ENCODE data around the gene OMA1. TPM values are rescaled to one million over a fixed set of nuclear protein-coding genes. Genes with fewer than 3 reads are reported as not detected.

OMA1 gene
- total RNA-seq, 1 donor from 2014 or later: 9.3 TPM

DNA sequence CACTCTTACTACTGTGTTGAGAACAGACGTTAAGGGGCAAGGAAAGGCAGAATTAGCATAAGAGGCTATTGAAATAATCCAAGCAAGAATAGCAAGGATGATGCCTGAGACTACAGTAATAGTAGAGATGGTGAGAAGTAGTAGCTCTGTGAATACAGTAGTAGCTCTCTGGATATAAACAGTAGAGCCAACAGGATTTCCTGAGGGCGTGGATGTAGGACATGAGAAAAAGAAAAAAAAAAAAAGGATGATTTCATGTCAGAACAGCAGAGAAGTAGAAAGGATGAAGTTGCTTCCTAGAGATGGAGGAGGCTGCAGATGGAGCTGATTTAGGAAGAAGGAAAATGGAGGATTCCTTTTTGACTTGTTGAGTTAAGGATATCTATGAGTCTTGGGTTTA is 112.3 kb downstream of the OMA1 start:
- H3K4me1 Mint-ChIP-seq (ENCODE audit: low read depth): peaks cover 3% of the 10 kb centered on the region
- no peak overlapping the region for H3K27ac Mint-ChIP-seq (ENCODE audit: unreplicated experiment)
- H3K4me3 Mint-ChIP-seq (ENCODE audit: unreplicated experiment): no peak overlapping the region
- H3K27me3 Mint-ChIP-seq (ENCODE audit: low read depth): no peaks in the 10 kb centered on the region
- H3K36me3 Mint-ChIP-seq (ENCODE audit: low read depth): no peaks in the 10 kb centered on the region
- H3K9me3 Mint-ChIP-seq (ENCODE audit: low read depth): no peaks in the 10 kb centered on the region
- no peak for DNase-seq (ENCODE audit: low spot score)
- TF ChIP-seq, protein P1, sequence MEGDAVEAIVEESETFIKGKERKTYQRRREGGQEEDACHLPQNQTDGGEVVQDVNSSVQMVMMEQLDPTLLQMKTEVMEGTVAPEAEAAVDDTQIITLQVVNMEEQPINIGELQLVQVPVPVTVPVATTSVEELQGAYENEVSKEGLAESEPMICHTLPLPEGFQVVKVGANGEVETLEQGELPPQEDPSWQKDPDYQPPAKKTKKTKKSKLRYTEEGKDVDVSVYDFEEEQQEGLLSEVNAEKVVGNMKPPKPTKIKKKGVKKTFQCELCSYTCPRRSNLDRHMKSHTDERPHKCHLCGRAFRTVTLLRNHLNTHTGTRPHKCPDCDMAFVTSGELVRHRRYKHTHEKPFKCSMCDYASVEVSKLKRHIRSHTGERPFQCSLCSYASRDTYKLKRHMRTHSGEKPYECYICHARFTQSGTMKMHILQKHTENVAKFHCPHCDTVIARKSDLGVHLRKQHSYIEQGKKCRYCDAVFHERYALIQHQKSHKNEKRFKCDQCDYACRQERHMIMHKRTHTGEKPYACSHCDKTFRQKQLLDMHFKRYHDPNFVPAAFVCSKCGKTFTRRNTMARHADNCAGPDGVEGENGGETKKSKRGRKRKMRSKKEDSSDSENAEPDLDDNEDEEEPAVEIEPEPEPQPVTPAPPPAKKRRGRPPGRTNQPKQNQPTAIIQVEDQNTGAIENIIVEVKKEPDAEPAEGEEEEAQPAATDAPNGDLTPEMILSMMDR (IDR thresholded peaks at IDR 0.05): no peak

DNA sequence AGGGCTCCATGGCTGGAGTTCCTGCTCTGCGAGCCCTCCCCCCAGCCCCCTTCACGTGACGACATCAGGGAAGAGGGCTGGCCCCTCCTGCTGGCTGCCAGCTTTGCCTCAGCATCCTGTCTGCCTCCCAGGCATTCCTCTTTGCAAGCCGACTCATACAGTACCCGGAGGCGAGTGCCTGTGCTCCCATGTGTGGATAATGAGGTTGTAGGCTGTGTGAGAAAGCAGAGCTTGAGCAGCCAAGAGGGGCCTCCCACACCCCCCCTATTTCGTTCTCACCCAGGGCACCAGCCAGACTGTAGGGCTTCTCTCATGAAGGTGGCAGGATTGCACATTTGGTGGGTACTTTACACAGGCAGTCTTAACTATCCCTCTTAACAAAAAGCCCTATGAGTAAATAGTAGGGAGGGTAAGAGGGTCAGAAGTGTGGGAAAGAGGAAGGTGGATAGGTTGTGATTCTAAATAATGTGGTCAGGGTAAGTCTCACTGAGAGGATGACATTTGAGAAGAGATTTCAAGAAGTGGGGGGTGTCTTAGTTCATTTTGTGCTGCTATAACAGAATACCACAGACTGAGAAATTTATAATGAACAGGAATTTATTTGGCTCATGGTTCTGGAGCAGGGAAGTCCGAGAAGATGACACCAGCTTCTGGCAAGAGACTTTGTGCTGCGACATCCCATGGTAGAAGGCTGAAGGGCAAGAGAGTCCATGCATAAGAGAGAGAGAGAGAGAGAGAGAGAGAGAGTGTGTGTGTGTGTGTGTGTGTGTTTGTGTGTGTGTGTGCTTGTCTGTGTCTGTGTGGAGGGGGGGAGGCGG is 113.5 kb downstream of the OMA1 start:
- Mint-ChIP-seq H3K27me3 (ENCODE audit: low read depth) (no peaks in the 10 kb centered on the region), H3K36me3 (ENCODE audit: low read depth) (no peaks in the 10 kb centered on the region), H3K9me3 (ENCODE audit: low read depth) (peaks cover 3% of the 10 kb centered on the region), H3K4me1 (ENCODE audit: low read depth) (peaks cover 3% of the 10 kb centered on the region), H3K4me3 (ENCODE audit: unreplicated experiment) (no peak overlapping the region), H3K27ac (ENCODE audit: unreplicated experiment) (no peak overlapping the region)
- TF ChIP-seq, protein P1 (IDR thresholded peaks at IDR 0.05): peak; percentile 31
- no peak for DNase-seq (ENCODE audit: low spot score)

DNA sequence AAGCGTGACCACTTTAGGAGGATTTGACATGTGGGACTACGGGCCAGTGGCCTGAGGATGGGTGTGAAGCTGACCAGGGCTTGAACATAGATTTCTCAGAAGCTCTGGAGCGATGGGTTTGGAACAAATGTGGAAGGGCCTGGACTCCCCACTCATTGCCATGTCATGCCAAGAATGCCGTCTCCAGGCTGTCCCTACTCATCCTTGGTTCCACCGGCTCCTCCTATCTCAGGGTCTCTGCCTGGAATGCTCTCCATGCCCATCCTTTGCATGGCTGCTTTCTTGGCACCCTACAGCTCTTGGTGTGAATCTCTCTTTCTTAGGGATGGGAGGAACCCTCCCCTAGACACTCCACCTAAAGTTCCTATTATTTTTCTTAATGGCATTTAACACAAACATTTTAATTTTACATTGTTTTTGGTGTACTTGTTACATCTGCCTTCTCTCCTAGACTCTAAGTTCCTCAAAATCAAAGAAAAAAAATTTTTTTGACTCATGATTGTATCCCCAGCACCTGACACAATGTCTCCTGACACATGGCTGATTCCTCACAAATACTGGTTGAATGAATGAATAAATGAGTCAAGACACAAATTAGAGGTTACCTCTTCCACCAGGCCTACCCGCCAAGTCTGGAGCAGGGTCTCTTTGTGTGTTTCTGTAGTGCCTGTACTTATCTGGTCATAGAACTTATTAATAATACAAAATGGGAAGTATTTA is 114.5 kb downstream of the OMA1 start:
- no peak for DNase-seq (ENCODE audit: low spot score)
- H3K4me3 Mint-ChIP-seq (ENCODE audit: unreplicated experiment): no peak overlapping the region

More for the DNA sequence above, 114.5 kb downstream of the OMA1 start:
- Mint-ChIP-seq H3K27me3 (ENCODE audit: low read depth) (no peaks in the 10 kb centered on the region), H3K4me1 (ENCODE audit: low read depth) (peaks cover 3% of the 10 kb centered on the region), H3K36me3 (ENCODE audit: low read depth) (no peaks in the 10 kb centered on the region), H3K27ac (ENCODE audit: unreplicated experiment) (no peak overlapping the region), H3K9me3 (ENCODE audit: low read depth) (peaks cover 4% of the 10 kb centered on the region)
- TF ChIP-seq, protein P1 (IDR thresholded peaks at IDR 0.05): no peak

Other genes starting within 250 kb of the OMA1 start
- gene TACSTD2, start 30.5 kb upstream of the OMA1 start, total RNA-seq: 0.22 to 0.33 TPM (median 0.30 TPM) in 3 replicates
- 26.6 to 33.8 TPM (median 29.8 TPM) in 3 replicates for gene MYSM1, start 153.3 kb upstream of the OMA1 start, total RNA-seq
- gene JUN, start 237.3 kb upstream of the OMA1 start, total RNA-seq: 74.9 to 98.8 TPM (median 92.3 TPM) in 3 replicates

All from chondrocyte (in vitro differentiated cells).